Measurements from ENCODE around the gene KIFAP3.

GRCh38 chr1:169873582-169874199 is 200.8 kb downstream of the KIFAP3 start:
- no peak for TF ChIP-seq CTCF (conservative IDR thresholded peaks at IDR 0.05; ENCODE audit: low read length)
- TF ChIP-seq EZH2phosphoT487 (IDR thresholded peaks at IDR 0.05; ENCODE audit: borderline replicate concordance, low read depth, low read length) = no peak

Measured in OCI-LY7 (cell line).